ENCODE measurements around the gene FAT2.

FAT2 gene

GRCh38 chr5:151577566-151577965 lies 13.6 kb downstream of the FAT2 start:
- H3K4me3 Mint-ChIP-seq: peak overlapping the region; percentile 1
- H3K36me3 Mint-ChIP-seq: no peaks in the 10 kb centered on the region
- H3K9me3 Mint-ChIP-seq: no peaks in the 10 kb centered on the region
- peaks cover 18% of the 10 kb centered on the region for H3K4me1 Mint-ChIP-seq
- H3K27ac Mint-ChIP-seq: peak overlapping the region; percentile 66
- no peaks in the 10 kb centered on the region for H3K27me3 Mint-ChIP-seq

GRCh38 chr5:151574444-151574996 lies 16.6 kb downstream of the FAT2 start:
- Mint-ChIP-seq H3K27ac (no peak overlapping the region), H3K27me3 (no peaks in the 10 kb centered on the region), H3K36me3 (no peaks in the 10 kb centered on the region), H3K4me1 (peaks cover 18% of the 10 kb centered on the region), H3K4me3 (no peak overlapping the region), H3K9me3 (no peaks in the 10 kb centered on the region)

- H3K36me3 Mint-ChIP-seq: no peaks in the 10 kb centered on the region
- H3K27ac Mint-ChIP-seq: no peak overlapping the region
- H3K4me3 Mint-ChIP-seq: no peak overlapping the region
- no peaks in the 10 kb centered on the region for H3K27me3 Mint-ChIP-seq
- no peaks in the 10 kb centered on the region for H3K9me3 Mint-ChIP-seq
- peaks cover 10% of the 10 kb centered on the region for H3K4me1 Mint-ChIP-seq
Observed at GRCh38 chr5:151572657-151573368, 18.3 kb downstream of the FAT2 start.

GRCh38 chr5:151571270-151572173 lies 19.6 kb downstream of the FAT2 start:
- Mint-ChIP-seq H3K9me3 (no peaks in the 10 kb centered on the region), H3K4me3 (no peak overlapping the region), H3K27me3 (no peaks in the 10 kb centered on the region), H3K36me3 (no peaks in the 10 kb centered on the region), H3K4me1 (no peaks in the 10 kb centered on the region), H3K27ac (no peak overlapping the region)

GRCh38 chr5:151570512-151571269 lies 20.4 kb downstream of the FAT2 start:
- H3K36me3 Mint-ChIP-seq: no peaks in the 10 kb centered on the region
- H3K27me3 Mint-ChIP-seq: no peaks in the 10 kb centered on the region
- no peaks in the 10 kb centered on the region for H3K9me3 Mint-ChIP-seq
- no peak overlapping the region for H3K4me3 Mint-ChIP-seq
- no peaks in the 10 kb centered on the region for H3K4me1 Mint-ChIP-seq
- no peak overlapping the region for H3K27ac Mint-ChIP-seq

- no peak overlapping the region for H3K27ac Mint-ChIP-seq
- no peaks in the 10 kb centered on the region for H3K36me3 Mint-ChIP-seq
- H3K4me1 Mint-ChIP-seq: no peaks in the 10 kb centered on the region
- no peak overlapping the region for H3K4me3 Mint-ChIP-seq
- no peaks in the 10 kb centered on the region for H3K9me3 Mint-ChIP-seq
- no peaks in the 10 kb centered on the region for H3K27me3 Mint-ChIP-seq
Observed at GRCh38 chr5:151570058-151570457, 21.1 kb downstream of the FAT2 start.

GRCh38 chr5:151569132-151570046 lies 21.7 kb downstream of the FAT2 start:
- no peaks in the 10 kb centered on the region for H3K36me3 Mint-ChIP-seq
- H3K27ac Mint-ChIP-seq: no peak overlapping the region
- H3K4me3 Mint-ChIP-seq: no peak overlapping the region
- H3K9me3 Mint-ChIP-seq: no peaks in the 10 kb centered on the region
- no peaks in the 10 kb centered on the region for H3K27me3 Mint-ChIP-seq
- H3K4me1 Mint-ChIP-seq: no peaks in the 10 kb centered on the region

GRCh38 chr5:151568036-151568435 lies 23.1 kb downstream of the FAT2 start:
- Mint-ChIP-seq H3K4me3 (no peak overlapping the region), H3K4me1 (no peaks in the 10 kb centered on the region), H3K36me3 (no peaks in the 10 kb centered on the region), H3K27ac (no peak overlapping the region), H3K27me3 (no peaks in the 10 kb centered on the region), H3K9me3 (no peaks in the 10 kb centered on the region)

- Mint-ChIP-seq H3K4me3 (no peak overlapping the region), H3K4me1 (no peaks in the 10 kb centered on the region), H3K9me3 (no peaks in the 10 kb centered on the region), H3K27ac (no peak overlapping the region), H3K27me3 (no peaks in the 10 kb centered on the region), H3K36me3 (no peaks in the 10 kb centered on the region)
Observed at GRCh38 chr5:151565971-151566370, 25.2 kb downstream of the FAT2 start.

GRCh38 chr5:151562019-151562707 lies 29.0 kb downstream of the FAT2 start:
- Mint-ChIP-seq H3K27ac (no peak overlapping the region), H3K4me3 (no peak overlapping the region), H3K27me3 (no peaks in the 10 kb centered on the region), H3K9me3 (no peaks in the 10 kb centered on the region), H3K4me1 (no peaks in the 10 kb centered on the region), H3K36me3 (no peaks in the 10 kb centered on the region)

GRCh38 chr5:151557951-151558350 lies 33.2 kb downstream of the FAT2 start:
- no peak overlapping the region for H3K4me3 Mint-ChIP-seq
- no peak overlapping the region for H3K27ac Mint-ChIP-seq
- H3K27me3 Mint-ChIP-seq: no peaks in the 10 kb centered on the region
- H3K36me3 Mint-ChIP-seq: no peaks in the 10 kb centered on the region
- no peaks in the 10 kb centered on the region for H3K4me1 Mint-ChIP-seq
- H3K9me3 Mint-ChIP-seq: no peaks in the 10 kb centered on the region

GRCh38 chr5:151557466-151557865 lies 33.7 kb downstream of the FAT2 start:
- no peak overlapping the region for H3K4me3 Mint-ChIP-seq
- no peaks in the 10 kb centered on the region for H3K36me3 Mint-ChIP-seq
- H3K9me3 Mint-ChIP-seq: no peaks in the 10 kb centered on the region
- H3K27me3 Mint-ChIP-seq: no peaks in the 10 kb centered on the region
- no peak overlapping the region for H3K27ac Mint-ChIP-seq
- no peaks in the 10 kb centered on the region for H3K4me1 Mint-ChIP-seq

- no peaks in the 10 kb centered on the region for H3K27me3 Mint-ChIP-seq
- no peaks in the 10 kb centered on the region for H3K36me3 Mint-ChIP-seq
- H3K4me1 Mint-ChIP-seq: no peaks in the 10 kb centered on the region
- no peak overlapping the region for H3K27ac Mint-ChIP-seq
- H3K4me3 Mint-ChIP-seq: no peak overlapping the region
- H3K9me3 Mint-ChIP-seq: no peaks in the 10 kb centered on the region
Observed at GRCh38 chr5:151556806-151557205, 34.3 kb downstream of the FAT2 start.

Measured in activated naive CD4-positive, alpha-beta T cell treated with anti-CD3 and anti-CD28 coated beads, Interleukin-2, amount 50 U/mL, for 24 hours (primary cell).